Measurements from ENCODE around the gene BPIFB3. TPM values are rescaled to one million over a fixed set of nuclear protein-coding genes. Genes with fewer than 3 reads are reported as not detected.

BPIFB3 gene
- total RNA-seq, 1 donor from 2014 or later = not detected

DNA sequence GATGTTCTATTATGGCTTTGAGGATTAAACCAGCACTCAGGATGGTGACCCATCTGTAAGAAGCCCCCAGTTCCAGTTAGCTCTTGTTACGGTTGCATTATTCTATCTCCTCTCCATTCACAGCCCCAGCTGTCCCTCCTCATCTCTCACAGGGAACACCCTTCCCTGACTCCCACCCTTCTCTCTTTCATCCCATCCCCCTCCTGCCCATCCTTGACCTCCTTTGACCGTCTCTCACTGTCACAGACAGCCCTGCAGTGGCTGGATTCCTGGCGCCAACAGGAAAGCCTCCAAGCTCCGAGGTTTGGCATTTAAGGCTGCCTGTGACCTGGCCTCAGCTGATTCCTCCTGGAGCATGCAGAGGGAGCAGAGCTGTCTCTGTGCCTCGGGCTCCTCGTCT is 21.6 kb downstream of the BPIFB3 start:
- DNase-seq (ENCODE audit: extremely low spot score, unreplicated experiment) = no peak
- Mint-ChIP-seq H3K4me3 (no peak overlapping the region), H3K4me1 (ENCODE audit: unreplicated experiment) (no peaks in the 10 kb centered on the region), H3K27me3 (peaks cover 63% of the 10 kb centered on the region), H3K27ac (no peak overlapping the region), H3K36me3 (no peaks in the 10 kb centered on the region), H3K9me3 (no peaks in the 10 kb centered on the region)
- TF ChIP-seq, protein P1, sequence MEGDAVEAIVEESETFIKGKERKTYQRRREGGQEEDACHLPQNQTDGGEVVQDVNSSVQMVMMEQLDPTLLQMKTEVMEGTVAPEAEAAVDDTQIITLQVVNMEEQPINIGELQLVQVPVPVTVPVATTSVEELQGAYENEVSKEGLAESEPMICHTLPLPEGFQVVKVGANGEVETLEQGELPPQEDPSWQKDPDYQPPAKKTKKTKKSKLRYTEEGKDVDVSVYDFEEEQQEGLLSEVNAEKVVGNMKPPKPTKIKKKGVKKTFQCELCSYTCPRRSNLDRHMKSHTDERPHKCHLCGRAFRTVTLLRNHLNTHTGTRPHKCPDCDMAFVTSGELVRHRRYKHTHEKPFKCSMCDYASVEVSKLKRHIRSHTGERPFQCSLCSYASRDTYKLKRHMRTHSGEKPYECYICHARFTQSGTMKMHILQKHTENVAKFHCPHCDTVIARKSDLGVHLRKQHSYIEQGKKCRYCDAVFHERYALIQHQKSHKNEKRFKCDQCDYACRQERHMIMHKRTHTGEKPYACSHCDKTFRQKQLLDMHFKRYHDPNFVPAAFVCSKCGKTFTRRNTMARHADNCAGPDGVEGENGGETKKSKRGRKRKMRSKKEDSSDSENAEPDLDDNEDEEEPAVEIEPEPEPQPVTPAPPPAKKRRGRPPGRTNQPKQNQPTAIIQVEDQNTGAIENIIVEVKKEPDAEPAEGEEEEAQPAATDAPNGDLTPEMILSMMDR (conservative IDR thresholded peaks at IDR 0.05) = no peak

DNA sequence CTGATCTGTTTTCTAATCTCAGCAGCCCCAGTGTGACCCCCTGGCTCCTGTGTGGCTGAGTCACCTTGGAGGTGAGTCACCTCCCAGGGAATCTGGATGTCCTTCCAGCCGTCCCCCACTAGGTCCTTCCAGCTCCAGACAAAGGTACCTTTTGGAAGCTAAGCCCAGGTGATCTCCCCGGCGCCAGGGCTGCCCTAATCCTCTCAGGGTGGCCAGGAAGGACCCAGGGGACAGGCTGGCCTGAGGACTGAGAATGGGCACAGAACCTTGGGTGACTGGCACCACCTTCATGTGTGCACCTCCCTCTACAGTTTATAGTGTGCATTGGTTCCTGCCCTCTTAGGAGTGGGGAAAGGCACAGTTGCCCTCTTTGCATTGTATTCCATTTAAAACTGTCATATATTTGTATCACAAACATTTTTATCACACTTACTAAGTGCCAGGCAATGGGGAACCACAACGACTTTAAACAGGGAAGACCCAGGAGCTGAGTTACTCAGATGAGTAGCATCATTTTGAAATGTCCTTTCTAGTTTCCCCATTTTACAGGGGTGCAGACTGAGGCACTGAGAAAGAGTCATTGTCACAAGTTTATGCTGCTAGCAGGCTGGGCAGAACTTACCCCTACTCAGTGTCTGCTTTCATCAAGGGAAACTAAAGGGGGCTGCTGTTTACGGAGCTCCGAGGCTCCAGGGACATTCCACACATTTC is 23.1 kb downstream of the BPIFB3 start:
- TF ChIP-seq, protein P1 (conservative IDR thresholded peaks at IDR 0.05) = no peak
- peaks cover 62% of the 10 kb centered on the region for H3K27me3 Mint-ChIP-seq
- no peaks in the 10 kb centered on the region for H3K36me3 Mint-ChIP-seq
- no peaks in the 10 kb centered on the region for H3K4me1 Mint-ChIP-seq (ENCODE audit: unreplicated experiment)
- H3K4me3 Mint-ChIP-seq = no peak overlapping the region
- H3K27ac Mint-ChIP-seq = no peak overlapping the region
- H3K9me3 Mint-ChIP-seq = no peaks in the 10 kb centered on the region
- DNase-seq (ENCODE audit: extremely low spot score, unreplicated experiment) = no peak

- TF ChIP-seq, protein P1 (conservative IDR thresholded peaks at IDR 0.05) = no peak
- Mint-ChIP-seq H3K27ac (no peak within 1 kb of the TSS), H3K27me3 (peaks cover 51% of the 10 kb centered on the region), H3K4me3 (no peak within 1 kb of the TSS), H3K9me3 (no peaks in the 10 kb centered on the region), H3K36me3 (no peaks in the 10 kb centered on the region), H3K4me1 (ENCODE audit: unreplicated experiment) (no peaks in the 10 kb centered on the region)
- DNase-seq (ENCODE audit: extremely low spot score, unreplicated experiment) = no peak
Measured at GRCh38 chr20:33079259-33079658, 25.6 kb downstream of the BPIFB3 start, which contains the start of gene BPIFB4. BPIFB4 (plus strand) TSS chr20:33079643; CDS start chr20:33081527, 1,884 bp downstream.

- H3K27ac Mint-ChIP-seq = no peak overlapping the region
- peaks cover 48% of the 10 kb centered on the region for H3K27me3 Mint-ChIP-seq
- H3K4me3 Mint-ChIP-seq = no peak overlapping the region
- TF ChIP-seq, protein P1 (conservative IDR thresholded peaks at IDR 0.05) = no peak
- no peak for DNase-seq (ENCODE audit: extremely low spot score, unreplicated experiment)
- no peaks in the 10 kb centered on the region for H3K9me3 Mint-ChIP-seq
- no peaks in the 10 kb centered on the region for H3K4me1 Mint-ChIP-seq (ENCODE audit: unreplicated experiment)
- H3K36me3 Mint-ChIP-seq = no peaks in the 10 kb centered on the region
Measured at GRCh38 chr20:33081411-33082154, 27.9 kb downstream of the BPIFB3 start.

DNA sequence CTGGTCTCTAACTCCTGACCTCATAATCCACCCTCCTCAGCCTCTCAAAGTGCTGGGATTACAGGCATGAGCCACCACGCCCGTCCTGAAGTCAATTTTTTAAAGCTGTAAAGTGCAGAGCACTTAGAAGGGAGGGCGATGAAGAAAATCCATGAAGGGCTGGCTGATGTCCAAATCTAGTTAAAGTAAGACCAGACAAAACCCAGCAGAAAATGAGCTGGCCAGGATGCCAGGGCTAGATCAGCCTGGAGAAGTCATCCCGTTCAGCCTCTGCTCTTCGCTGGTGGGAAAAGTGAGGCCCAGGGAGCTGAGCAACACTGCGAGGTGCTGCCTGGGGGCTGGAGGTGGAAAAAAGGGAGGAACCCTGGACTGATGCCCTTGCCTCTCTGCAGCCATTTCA is 28.8 kb downstream of the BPIFB3 start:
- H3K4me3 Mint-ChIP-seq = no peak overlapping the region
- H3K4me1 Mint-ChIP-seq (ENCODE audit: unreplicated experiment) = no peaks in the 10 kb centered on the region
- no peak for DNase-seq (ENCODE audit: extremely low spot score, unreplicated experiment)
- H3K27ac Mint-ChIP-seq = no peak overlapping the region
- peaks cover 50% of the 10 kb centered on the region for H3K27me3 Mint-ChIP-seq
- TF ChIP-seq, protein P1 (conservative IDR thresholded peaks at IDR 0.05) = no peak
- H3K9me3 Mint-ChIP-seq = no peaks in the 10 kb centered on the region
- H3K36me3 Mint-ChIP-seq = no peaks in the 10 kb centered on the region
